Germinal center (tissue), 1 donor: ENCODE results near the gene TESK2.

Source experiments
- DNase-seq: peaks from one replicate; pipeline ENCODE4 v3.0.0; 2012; ENCODE audit warnings: mixed read lengths, low spot score

TESK2 gene

DNA sequence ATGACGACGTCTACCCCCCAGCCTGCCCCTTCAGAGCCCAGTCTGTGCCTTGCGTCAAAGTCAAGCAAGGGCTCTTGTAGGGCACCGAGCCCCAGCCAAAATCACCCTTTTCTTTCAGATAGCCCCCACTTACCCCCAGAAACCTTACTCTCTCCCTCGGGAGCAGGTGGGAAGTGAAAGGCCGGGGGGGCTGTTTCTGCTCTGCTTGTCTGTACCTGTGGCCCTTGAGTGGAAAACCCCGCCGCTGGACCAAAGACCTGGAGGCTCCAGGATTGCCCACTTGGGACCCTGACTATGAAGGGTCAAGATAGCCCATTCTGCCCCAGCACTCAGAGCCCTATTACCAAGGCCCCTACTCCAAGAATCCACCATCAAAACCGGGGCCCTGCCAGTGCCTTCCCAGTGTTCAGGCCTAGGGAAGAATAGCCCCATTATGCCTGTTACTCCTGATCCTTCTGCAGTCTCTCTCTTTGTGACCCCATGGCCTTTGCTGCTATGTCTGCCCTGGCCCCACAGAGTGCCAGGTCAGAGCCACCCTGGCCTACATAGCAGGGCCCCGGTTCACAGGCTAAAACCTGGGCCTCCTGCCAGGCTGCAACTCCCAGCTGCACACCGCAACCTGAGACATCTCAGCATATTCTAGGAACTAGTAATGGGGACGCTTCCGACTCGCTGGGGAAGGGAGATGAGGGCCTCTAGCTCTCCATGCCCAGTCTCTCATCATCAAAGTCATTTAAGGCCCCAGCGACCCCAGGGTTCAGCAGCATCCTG lies 186.5 kb downstream of the TESK2 start:
- DNase-seq = peak; percentile 14

DNA sequence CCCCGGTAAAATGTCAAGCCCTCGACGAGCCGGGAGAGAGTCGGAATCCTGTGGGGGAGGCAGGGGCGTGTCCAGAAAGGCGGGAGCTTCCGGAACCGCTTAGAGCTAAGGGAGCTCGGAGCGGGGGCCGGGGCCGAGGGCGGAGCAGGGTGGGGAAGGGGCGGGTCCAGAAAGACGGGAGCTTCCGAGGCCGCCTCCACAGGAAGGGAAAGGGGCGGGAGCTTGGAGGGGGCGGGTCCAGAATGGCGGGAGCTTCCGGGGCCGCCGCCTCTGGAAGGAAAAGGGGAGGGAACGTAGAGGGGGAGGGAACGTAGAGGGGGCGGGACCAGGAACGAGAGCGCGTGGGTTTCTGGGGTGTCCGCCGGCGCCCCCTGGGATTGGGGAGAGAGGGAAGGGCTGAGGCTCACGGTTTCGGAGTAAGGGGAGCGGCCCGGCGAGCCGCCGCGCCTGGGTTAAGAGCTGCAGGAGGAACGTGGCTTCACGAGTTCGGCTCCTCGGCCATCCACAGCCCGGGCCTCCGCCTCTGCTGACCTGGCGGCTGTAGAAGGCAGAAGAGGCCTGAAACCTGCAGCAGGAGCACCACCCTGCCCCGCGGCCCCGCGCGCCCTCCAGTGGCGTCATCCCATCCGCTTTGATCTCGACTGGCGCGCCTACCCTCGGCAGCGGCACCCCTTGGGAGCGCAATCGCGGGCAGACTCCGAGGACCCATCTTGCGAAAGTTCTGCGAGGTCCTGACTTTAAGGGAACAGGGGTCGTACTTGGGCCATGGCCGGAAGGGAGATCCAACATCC lies 187.2 kb downstream of the TESK2 start:
- peak; percentile 98 for DNase-seq

DNA sequence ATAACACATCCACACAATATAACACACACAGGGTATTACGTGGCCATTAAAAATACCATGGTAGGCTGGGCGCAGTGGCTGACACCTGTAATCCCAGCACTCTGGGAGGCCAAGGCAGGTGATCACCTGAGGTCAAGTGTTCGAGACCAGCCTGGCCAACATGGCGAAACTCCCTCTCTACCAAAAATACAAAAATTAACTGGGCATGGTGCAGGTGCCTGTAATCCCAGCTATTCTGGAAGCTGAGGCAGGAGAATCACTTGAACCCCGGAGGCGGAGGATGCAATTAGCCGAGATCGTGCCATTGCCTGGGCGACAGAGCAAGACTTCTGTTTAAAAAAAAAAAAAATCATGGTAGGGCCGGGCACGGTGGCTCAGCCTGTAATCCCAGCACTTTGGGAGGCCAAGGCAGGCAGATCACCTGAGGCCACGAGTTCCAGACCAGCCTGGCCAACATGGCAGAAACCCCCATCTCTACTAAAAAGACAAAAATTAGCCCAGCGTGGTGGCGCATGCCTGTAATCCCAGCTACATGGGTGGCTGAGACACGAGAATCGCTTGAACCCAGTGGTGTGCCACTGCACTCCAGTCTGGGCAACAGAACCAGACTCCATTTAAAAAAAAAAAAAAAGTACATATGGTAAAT lies 188.3 kb downstream of the TESK2 start:
- no peak for DNase-seq

DNA sequence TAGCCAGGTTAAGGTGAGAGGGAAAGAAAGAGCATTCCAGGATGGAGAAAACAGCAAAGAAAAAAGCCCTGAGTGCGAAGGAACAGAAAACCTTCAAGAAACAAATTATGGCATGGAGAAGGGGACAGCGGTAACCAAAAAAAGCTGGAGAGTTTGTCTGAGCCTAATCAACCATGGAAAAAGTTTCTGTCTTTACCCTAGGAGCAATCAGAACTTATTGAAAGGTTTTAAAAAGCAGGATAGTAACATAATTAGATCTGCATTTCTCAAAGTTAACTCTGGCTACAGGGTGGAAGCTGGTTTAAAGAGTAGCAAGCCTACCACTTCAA lies 190.3 kb downstream of the TESK2 start:
- DNase-seq = no peak

DNA sequence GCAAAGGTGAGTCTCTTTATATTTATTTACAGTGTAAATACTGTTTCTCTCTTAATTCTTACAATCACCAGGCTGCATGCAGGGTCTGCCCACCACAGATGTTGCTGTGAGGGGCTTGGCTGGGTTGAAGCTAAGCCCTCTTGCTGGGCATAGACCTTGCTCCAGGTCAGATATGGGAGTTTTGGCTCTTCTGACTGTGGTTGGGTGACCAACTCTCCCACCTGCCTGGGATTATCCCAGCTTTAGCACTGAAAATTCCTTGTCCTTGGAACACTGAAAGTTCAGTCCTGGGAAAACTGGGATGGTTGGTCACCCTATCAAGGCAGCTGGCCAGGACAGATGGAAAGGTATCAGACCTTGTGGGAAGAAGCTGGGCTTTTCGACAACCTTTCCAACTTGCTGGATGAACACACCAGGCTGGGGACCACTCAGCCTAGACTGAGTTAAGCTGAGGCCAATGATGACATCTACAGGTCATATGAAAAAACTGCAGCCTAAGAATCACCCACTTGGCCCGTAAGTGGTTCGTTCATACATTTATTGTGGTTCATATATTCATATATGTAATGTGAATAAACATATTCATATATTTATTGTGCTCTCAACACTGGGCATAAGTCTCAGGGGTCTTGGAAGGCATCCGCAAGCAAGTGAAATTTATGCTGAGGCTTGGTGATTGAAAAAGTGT lies 190.8 kb downstream of the TESK2 start:
- peak; percentile 66 for DNase-seq

DNA sequence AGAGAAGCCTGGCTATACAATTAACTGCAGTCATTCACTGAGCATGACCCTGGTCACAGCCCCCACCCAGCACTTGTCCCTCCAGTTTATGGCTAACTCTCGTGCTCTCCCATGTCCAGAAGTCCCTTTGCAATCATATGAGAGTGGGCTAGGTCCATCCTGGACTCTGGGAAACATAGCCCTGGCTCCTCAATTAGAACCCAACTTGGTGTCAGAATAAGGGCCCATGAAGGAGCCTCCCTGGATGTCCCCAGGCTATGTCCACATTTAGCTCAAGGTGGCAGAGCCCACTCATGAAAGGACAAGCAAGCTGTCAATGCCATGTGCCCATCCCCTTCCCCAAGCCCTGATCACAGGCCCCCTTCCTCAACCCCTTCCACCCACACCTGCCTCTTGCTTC lies 191.7 kb downstream of the TESK2 start:
- DNase-seq = no peak

DNA sequence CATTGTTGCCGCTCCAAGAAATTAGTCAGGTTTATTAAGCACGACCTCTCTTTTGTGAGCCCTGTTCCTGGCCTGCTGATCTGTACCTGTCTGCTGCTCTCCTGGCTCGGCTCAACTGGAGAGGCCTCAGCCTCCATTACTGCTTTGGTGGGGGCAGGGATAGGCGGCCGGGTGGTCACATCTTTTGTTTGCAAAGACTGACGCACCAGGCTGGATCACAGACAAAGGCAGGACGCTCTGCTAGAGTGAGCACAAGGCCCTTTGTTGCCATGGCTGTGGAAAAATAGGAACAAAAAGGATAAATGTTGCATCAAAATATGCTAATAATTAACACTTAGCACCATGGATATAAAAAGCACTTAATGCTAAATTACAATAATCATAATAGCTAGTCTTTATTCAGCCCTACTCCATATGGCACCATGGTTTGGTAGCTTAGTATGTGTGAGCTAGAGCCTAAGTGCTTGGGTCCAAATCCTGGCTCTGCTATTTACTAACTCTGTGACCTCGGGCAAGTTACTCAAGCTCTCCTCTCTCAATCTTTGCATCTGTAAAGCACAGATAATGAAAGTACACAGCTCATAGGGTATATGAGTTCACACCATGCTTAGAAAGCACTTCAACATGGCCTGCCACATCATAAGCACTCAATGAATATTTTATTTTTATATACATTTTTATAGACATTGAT lies 193.2 kb downstream of the TESK2 start:
- DNase-seq = no peak
